HepG2 (cell line): ENCODE data around the gene IGF2BP3. TPM values are rescaled to one million over a fixed set of nuclear protein-coding genes. Genes with fewer than 3 reads are reported as not detected.

ENCODE experiments used
- ATAC-seq: fragments of 200-7000 bp; cut with Tn5 transposase; 3 replicates; pipeline ENCODE4 v1.9.1; 2020; ENCODE audit warnings: mild to moderate bottlenecking, moderate library complexity
- BruUV-seq: library from RNA; stranded (reverse); fragments of 400-500 nt; replicated peaks from 2 replicates; lab custom pipeline; 2021; lab: Mats Ljungman, UMichigan
- CTCF ChIA-PET: fragments of 300-600 bp; formaldehyde crosslinking; extraction: SDS; loops from one replicate; lab custom pipeline; 2021; ENCODE audit warnings: low total read pairs, inconsistent platforms, low intra/inter-chr PET ratio; lab: Yijun Ruan, JAX
- POLR2A ChIA-PET: fragments of 350-600 bp; sonication (Branson Sonifier 250); formaldehyde crosslinking; loops from one replicate; lab custom pipeline; 2020; ENCODE audit warnings: antibody characterized with exemption, inconsistent platforms; lab: Yijun Ruan, JAX
- DNase-seq: peaks from one replicate; pipeline ENCODE4 v3.0.0-alpha.2; 2015; ENCODE audit warnings: low spot score
- FAIRE-seq: peaks from 3 replicates; lab custom pipeline; 2011; peaks lifted over from hg19 to GRCh38; lab: Jason Lieb, UNC
- H2AFZ ChIP-seq: one replicate; pipeline ENCODE4 v1.6.1; 2011; ENCODE audit warnings: low read length, inconsistent platforms
- H3K27ac ChIP-seq: fragments of 300-600 bp; 3 replicates; pipeline ENCODE4 v1.8.0; 2011; ENCODE audit warnings: mixed run types, mild to moderate bottlenecking, mixed read lengths, low read length, inconsistent platforms; ENCODE audit not compliant: insufficient read depth; ENCODE audit errors: extremely low read length
- H3K27me3 ChIP-seq, 2 experiments: fragments of 200-600 bp in 1 of 2; 2 replicates in 1 of 2; 3 replicates in 1 of 2; pipeline versions ENCODE4 v1.6.0 to v1.8.0; 2011; ENCODE audit warnings: low read length in 2 of 2, mild to moderate bottlenecking in 2 of 2, moderate library complexity in 2 of 2, inconsistent platforms in 1 of 2; ENCODE audit not compliant: insufficient read depth in 2 of 2, control insufficient read depth in 1 of 2
- H3K36me3 ChIP-seq, 2 experiments: fragments of 200-600 bp in 1 of 2; replicated peaks in 1 of 2; 2 replicates in 1 of 2; 3 replicates in 1 of 2; pipeline versions ENCODE4 v1.5.1 to v1.8.0; 2011; ENCODE audit warnings: low read length in 2 of 2, inconsistent platforms in 1 of 2; ENCODE audit not compliant: insufficient read depth in 2 of 2, control insufficient read depth in 1 of 2
- H3K4me1 ChIP-seq: 2 replicates; pipeline ENCODE4 v1.5.1; 2012; ENCODE audit warnings: low read length, inconsistent platforms; ENCODE audit not compliant: insufficient read depth
- H3K4me2 ChIP-seq: 2 replicates; pipeline ENCODE4 v1.6.0; 2011; ENCODE audit warnings: low read depth, low read length, inconsistent platforms
- H3K4me3 ChIP-seq, 3 experiments: fragments of 200-600 bp in 1 of 3; sonication (generic), shearing (Covaris generic) in 1 of 3; replicated peaks in 1 of 3; 2 replicates each; pipeline ENCODE4 v1.5.1; 2011 to 2016; ENCODE audit warnings: low read length in 3 of 3, inconsistent platforms in 2 of 3, low read depth in 2 of 3, mild to moderate bottlenecking in 2 of 3, control low read depth in 1 of 3, mixed read lengths in 1 of 3; ENCODE audit not compliant: insufficient read depth in 1 of 3
- H3K79me2 ChIP-seq: one replicate; pipeline ENCODE4 v1.6.1; 2011; ENCODE audit warnings: low read length, inconsistent platforms; ENCODE audit not compliant: insufficient read depth
- H3K9ac ChIP-seq: 2 replicates; pipeline ENCODE4 v1.6.0; 2011; ENCODE audit warnings: mild to moderate bottlenecking, low read depth, low read length, inconsistent platforms; ENCODE audit not compliant: insufficient read depth
- H3K9me3 ChIP-seq: 2 replicates; pipeline ENCODE4 v1.5.1; 2012; ENCODE audit warnings: mild to moderate bottlenecking, low read length
- H4K20me1 ChIP-seq: 2 replicates; pipeline ENCODE4 v1.6.0; 2011; ENCODE audit warnings: inconsistent platforms, mild to moderate bottlenecking, low read length, moderate library complexity; ENCODE audit not compliant: insufficient read depth
- CBX5 ChIP-seq: sonication (generic); formaldehyde crosslinking; IDR thresholded peaks from 2 replicates; pipeline ENCODE4 v1.4.0; 2020; ENCODE audit warnings: missing genetic modification reagents, borderline replicate concordance
- HES4 ChIP-seq: sonication (generic); formaldehyde crosslinking; IDR thresholded peaks from 2 replicates; pipeline ENCODE4 v1.9.0; 2021; ENCODE audit warnings: mild to moderate bottlenecking, missing genetic modification reagents, borderline replicate concordance
- HNF4A ChIP-seq: sonication (generic); formaldehyde crosslinking; IDR thresholded peaks from 2 replicates; pipeline ENCODE4 v1.4.0; 2020; ENCODE audit warnings: missing genetic modification reagents
- ZFAT ChIP-seq: sonication (generic); formaldehyde crosslinking; conservative IDR thresholded peaks from 2 replicates; pipeline ENCODE4 v1.8.1; 2023; ENCODE audit warnings: missing genetic modification reagents, inconsistent platforms
- ZNF33A ChIP-seq: sonication (generic); formaldehyde crosslinking; IDR thresholded peaks from 2 replicates; pipeline ENCODE4 v1.5.1; 2020; ENCODE audit warnings: missing genetic modification reagents, mild to moderate bottlenecking, moderate library complexity, borderline replicate concordance
- WGBS: methylation state at CpG from one replicate; pipeline ENCODE4 v1.1.6; 2017; ENCODE audit warnings: low lambda C conversion rate; 5-methylcytosine and 5-hydroxymethylcytosine counted together
- in situ Hi-C: cut with HindIII; loops from 2 replicates; pipeline ENCODE4 v1.10.0; 2017; ENCODE audit warnings: low pct_unique_long_range_greater_than_20kb; ENCODE audit not compliant: extremely low pct_ligation_motif_present
- intact Hi-C: fragments of 100-400 bp; cut with micrococcal nuclease; formaldehyde crosslinking; loops from one replicate; pipeline ENCODE4 v1.10.0; 2022; ENCODE audit not compliant: unreplicated experiment
- polyA plus RNA-seq, 8 experiments: library from polyadenylated mRNA; depleted of rRNA in 3 of 8; stranded (reverse) in 7 of 8; unstranded in 1 of 8; fragments of >200 nt; fragmentation: Illumina TruSeq in 4 of 8; extraction: Trizol in 4 of 8; gene quantifications; 2 replicates each; pipeline versions ENCODE4 v1.2.1 to v1.2.3, GENCODE V29; 2011 to 2016; ENCODE audit warnings: low read depth in 4 of 8, missing spikeins in 1 of 8, mixed read lengths in 1 of 8; ENCODE audit not compliant: insufficient read depth in 1 of 8
- total RNA-seq, 5 experiments: library from RNA; depleted of rRNA; stranded (reverse); fragments of >200 nt; fragmentation: Illumina TruSeq; extraction: Trizol; gene quantifications; 2 replicates each; pipeline ENCODE4 v1.2.3, GENCODE V29; 2016; ENCODE audit warnings: low read depth in 1 of 5

IGF2BP3 gene
- total and polyA plus RNA-seq, 2 of the 13 experiments (the other 11 are each of a cell fraction or from before 2014, with no cell fraction given) = 37.7 to 39.5 TPM

- Histone ChIP-seq H3K27me3 (no peaks in the 10 kb centered on the region), H4K20me1 (no peaks in the 10 kb centered on the region), H3K9me3 (peaks cover 8% of the 10 kb centered on the region; the same call in 1 of the 2 replicates), H3K9ac (no peak overlapping the region), H3K4me3 (no peak overlapping the region), H3K27ac (peak overlapping the region; percentile 84), H3K36me3 (peaks cover 11 to 56% of the 10 kb centered on the region in 2 experiments), H3K4me2 (no peak overlapping the region), H3K4me1 (peaks cover 64% of the 10 kb centered on the region), H2AFZ (no peak overlapping the region), H3K79me2 (no peaks in the 10 kb centered on the region)
- ChIA-PET POLR2A (interaction anchor here (0.8 to 2.9 kb wide), 3 partner anchors 20 to 135 kb away, joined by 3 to 29 read pairs (median 4); no protein-coding TSS in a partner anchor), CTCF (no interaction called here)
- ATAC-seq (no peak), DNase-seq (no peak), FAIRE-seq (no peak)
- in situ Hi-C loops (no loop called here), intact Hi-C loops (loop anchor here (5.0 kb wide), 1 partner anchor 41 kb away; the partner anchor contains the start of gene MALSU1)
- 85% methylated on average over 2 of the region's 2 CpGs for WGBS
- BruUV-seq = no TSS peak
- TF ChIP-seq HES4 (CRISPR knock-in tag) (no peak), HNF4A (CRISPR knock-in tag) (no peak), ZFAT (no peak)
Observed at GRCh38 chr7:23338439-23338838, 131.9 kb downstream of the IGF2BP3 start.

GRCh38 chr7:23337374-23337773 is 132.9 kb downstream of the IGF2BP3 start:
- no peak overlapping the region for H3K4me3 ChIP-seq
- no peak overlapping the region; the same call in 1 of the 2 replicates for H3K9ac ChIP-seq
- H4K20me1 ChIP-seq = no peaks in the 10 kb centered on the region
- in situ Hi-C loops (no loop called here), intact Hi-C loops (loop anchor here (5.0 kb wide), 1 partner anchor 40 kb away; the partner anchor contains the start of gene MALSU1)
- BruUV-seq = no TSS peak
- H3K9me3 ChIP-seq = peaks cover 8% of the 10 kb centered on the region; the same call in 1 of the 2 replicates
- H3K79me2 ChIP-seq = no peaks in the 10 kb centered on the region
- H2AFZ ChIP-seq = no peak overlapping the region
- peaks cover 75% of the 10 kb centered on the region for H3K4me1 ChIP-seq
- FAIRE-seq (no peak), DNase-seq (no peak), ATAC-seq (no peak)
- POLR2A ChIA-PET = interaction anchor here (0.7 to 4.0 kb wide), 6 partner anchors 17 to 136 kb away, joined by 3 to 69 read pairs (median 16); partner anchors contain the start of gene MALSU1
- no peak for TF ChIP-seq ZNF33A (CRISPR knock-in tag)
- 0 out of 2 replicates have a peak, but pooled peaks have one; percentile 44 for TF ChIP-seq CBX5
- no peaks in the 10 kb centered on the region for H3K27me3 ChIP-seq
- peak overlapping the region; percentile 37 for H3K4me2 ChIP-seq
- CTCF ChIA-PET = no interaction called here
- peak overlapping the region; percentile 84 for H3K27ac ChIP-seq
- peaks cover 11 to 51% of the 10 kb centered on the region in 2 experiments for H3K36me3 ChIP-seq
